Esophagus muscularis mucosa (tissue), 4 donors: Measurements from ENCODE around the gene C5AR1. TPM values are rescaled to one million over a fixed set of nuclear protein-coding genes. Genes with fewer than 3 reads are reported as not detected.
A peak's percentile ranks its signal among the peaks of the same experiment; 100 is the strongest.

Source experiments
- DNase-seq: peaks from one replicate; pipeline ENCODE4 v3.0.0-alpha.2; 2017; ENCODE audit errors: extremely low spot score
- H3K27ac ChIP-seq, 4 donors: fragments of 200-600 bp; sonication (generic); replicated peaks in 1 of 4; 1 replicate in 3 of 4; 2 replicates in 1 of 4; pipeline ENCODE4 v1.5.1; 2016 to 2019; ENCODE audit warnings: mild to moderate bottlenecking in 1 of 4
- H3K27me3 ChIP-seq, 4 donors: fragments of 200-600 bp; sonication (generic); one replicate each; pipeline versions ENCODE4 v1.5.1 to v1.6.0; 2016 to 2019
- H3K36me3 ChIP-seq, 4 donors: fragments of 200-600 bp; sonication (generic); one replicate each; pipeline ENCODE4 v1.5.1; 2016 to 2019
- H3K4me1 ChIP-seq, 4 donors: fragments of 200-600 bp; sonication (generic); one replicate each; pipeline ENCODE4 v1.5.1; 2016 to 2019
- H3K4me3 ChIP-seq, 4 donors: fragments of 200-600 bp; sonication (generic); 1 replicate in 2 of 4; 2 replicates in 2 of 4; pipeline ENCODE4 v1.5.1; 2016 to 2019; ENCODE audit warnings: mild to moderate bottlenecking in 4 of 4, moderate library complexity in 1 of 4
- H3K9me3 ChIP-seq, 4 donors: fragments of 200-600 bp; sonication (generic); 1 replicate in 3 of 4; 2 replicates in 1 of 4; pipeline ENCODE4 v1.5.1; 2016 to 2019
- CTCF ChIP-seq, 3 experiments: fragments of 200-600 bp in 2 of 3; fragments of 450-650 bp in 1 of 3; sonication (generic) in 2 of 3; IDR thresholded peaks; one replicate each; pipeline ENCODE4 v1.5.1; 2017 to 2019; ENCODE audit warnings: antibody characterized with exemption in 3 of 3, mild to moderate bottlenecking in 2 of 3, moderate library complexity in 1 of 3
- EP300 ChIP-seq: sonication (generic); formaldehyde crosslinking; IDR thresholded peaks from one replicate; pipeline ENCODE4 v1.6.1; 2017; ENCODE audit warnings: antibody characterized with exemption
- POLR2A ChIP-seq: fragments of 450-650 bp; IDR thresholded peaks from one replicate; pipeline ENCODE4 v1.6.1; 2017; ENCODE audit warnings: antibody characterized with exemption, moderate library complexity, mild to moderate bottlenecking, low read depth
- POLR2AphosphoS5 ChIP-seq, 2 donors: sonication (generic); formaldehyde crosslinking; IDR thresholded peaks; one replicate each; pipeline ENCODE4 v1.6.1; 2017; ENCODE audit warnings: antibody characterized with exemption in 2 of 2
- WGBS: methylation state at CpG from one replicate; pipeline ENCODE4 v1.1.5; 2018; 5-methylcytosine and 5-hydroxymethylcytosine counted together
- intact Hi-C: fragments of 100-400 bp; cut with DNase I; formaldehyde crosslinking; loops from one replicate; pipeline ENCODE4 v1.15.1; 2023
- total RNA-seq, 4 donors: library from RNA; depleted of rRNA; stranded (reverse); fragments of >200 nt; gene quantifications; one replicate each; pipeline versions ENCODE4 v1.1.0 to v1.2.1, GENCODE V29; 2016

The C5AR1 gene
- total RNA-seq, 4 donors from 2014 or later = 5.0 to 32.6 (median 7.0) TPM

- intact Hi-C loops = no loop called here
- Histone ChIP-seq H3K4me3 (no peak overlapping the region), H3K27ac (no peak overlapping the region), H3K9me3 (no peaks in the 10 kb centered on the region), H3K36me3 (no peaks in the 10 kb centered on the region), H3K27me3 (peaks cover 0 to 85% (median 6%) of the 10 kb centered on the region in 4 donors), H3K4me1 (no peaks in the 10 kb centered on the region)
- DNase-seq = no peak
- 95% methylated on average over 41 of the region's 46 CpGs for WGBS
- no peak for TF ChIP-seq POLR2A
- TF ChIP-seq POLR2AphosphoS5 (IDR thresholded peaks at IDR 0.05) = no peak
- no peak for TF ChIP-seq EP300
- TF ChIP-seq CTCF (IDR thresholded peaks at IDR 0.05) = no peak
Measured at GRCh38 chr19:47319923-47320871, 10.5 kb downstream of the C5AR1 start.

- Histone ChIP-seq H3K9me3 (no peaks in the 10 kb centered on the region), H3K36me3 (no peaks in the 10 kb centered on the region), H3K4me1 (no peaks in the 10 kb centered on the region), H3K27me3 (peaks cover 0 to 71% (median 6%) of the 10 kb centered on the region in 4 donors), H3K4me3 (no peak overlapping the region), H3K27ac (no peak overlapping the region)
- no peak for TF ChIP-seq POLR2AphosphoS5 (IDR thresholded peaks at IDR 0.05)
- TF ChIP-seq EP300 = no peak
- no peak for TF ChIP-seq POLR2A
- TF ChIP-seq CTCF (IDR thresholded peaks at IDR 0.05) = no peak
- no peak for DNase-seq
- intact Hi-C loops = no loop called here
- 79% methylated on average over 1 of the region's 1 CpG for WGBS
Measured at GRCh38 chr19:47321630-47322029, 12.0 kb downstream of the C5AR1 start.

- no peak for DNase-seq
- no peak overlapping the region for H3K27ac ChIP-seq
- peaks cover 0 to 66% (median 6%) of the 10 kb centered on the region in 4 donors for H3K27me3 ChIP-seq
- intact Hi-C loops = no loop called here
- no peak overlapping the region for H3K4me3 ChIP-seq
- no peaks in the 10 kb centered on the region for H3K4me1 ChIP-seq
- 69% methylated on average over 2 of the region's 2 CpGs for WGBS
- TF ChIP-seq POLR2A = no peak
- TF ChIP-seq EP300 = no peak
- TF ChIP-seq CTCF (IDR thresholded peaks at IDR 0.05) = no peak
- TF ChIP-seq POLR2AphosphoS5 (IDR thresholded peaks at IDR 0.05) = no peak
- H3K36me3 ChIP-seq = no peaks in the 10 kb centered on the region
- no peaks in the 10 kb centered on the region for H3K9me3 ChIP-seq
Measured at GRCh38 chr19:47322058-47322457, 12.4 kb downstream of the C5AR1 start.

- TF ChIP-seq POLR2AphosphoS5 (IDR thresholded peaks at IDR 0.05) (no peak), EP300 (no peak), POLR2A (no peak), CTCF (IDR thresholded peaks at IDR 0.05) (no peak)
- intact Hi-C loops = no loop called here
- H3K4me3 ChIP-seq = no peak overlapping the region
- no peak for DNase-seq
- no peaks in the 10 kb centered on the region for H3K9me3 ChIP-seq
- WGBS = 80% methylated on average over 8 of the region's 8 CpGs
- H3K36me3 ChIP-seq = no peaks in the 10 kb centered on the region
- no peaks in the 10 kb centered on the region for H3K4me1 ChIP-seq
- H3K27me3 ChIP-seq = peaks cover 0 to 54% (median 6%) of the 10 kb centered on the region in 4 donors
- H3K27ac ChIP-seq = peak overlapping the region in 2 of 4 donors; percentile 37 to 53
Measured at GRCh38 chr19:47323409-47323808, 13.7 kb downstream of the C5AR1 start.
